CD4-positive, alpha-beta T cell treated with Interferon alpha-2 for 1 hour (primary cell): Measurements from ENCODE around the gene CNTNAP2.

Experiments used
- DNase-seq, 2 donors: peaks; one replicate each; pipeline ENCODE4 v3.0.0-alpha.2; 2020 to 2022

CNTNAP2 gene

GRCh38 chr7:147171013-147171391 is 1054.4 kb downstream of the CNTNAP2 start:
- no peak for DNase-seq

DNA sequence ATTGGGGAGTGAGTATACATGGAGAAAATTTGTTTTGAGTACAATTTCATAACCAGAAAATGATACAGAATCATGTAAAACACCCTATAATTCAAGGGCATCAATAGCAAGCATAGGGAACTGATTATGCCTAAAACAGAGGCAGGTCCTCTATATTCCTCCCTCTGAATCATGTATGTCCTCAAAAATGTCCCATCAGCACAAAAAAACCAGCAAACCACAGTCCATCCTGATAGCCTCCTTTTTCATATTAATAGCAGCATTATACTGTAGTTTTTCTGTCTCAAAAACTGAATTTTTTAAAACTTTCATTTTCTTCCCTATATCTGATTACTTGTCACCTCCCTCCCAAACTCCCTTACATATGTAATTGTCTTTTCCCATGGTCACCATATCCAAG is 1057.3 kb downstream of the CNTNAP2 start:
- DNase-seq = no peak

DNA sequence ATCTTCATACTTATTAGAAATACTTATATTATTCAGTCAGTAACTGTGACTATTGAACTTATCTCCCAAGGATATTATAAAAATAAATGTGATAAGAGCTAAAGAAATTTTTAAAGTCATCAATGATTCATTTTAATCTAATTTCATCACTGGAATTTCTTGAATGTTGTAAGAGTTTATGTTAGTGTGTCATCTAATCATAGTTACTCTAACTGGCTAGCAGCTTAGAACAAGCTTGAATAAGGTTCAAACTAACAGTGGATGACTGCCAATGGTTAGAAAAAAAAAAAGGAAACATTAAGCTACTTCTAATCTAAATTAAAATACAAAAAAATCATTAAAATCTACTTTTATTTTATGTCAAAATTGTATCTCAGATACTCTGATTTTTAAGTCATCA is 1066.3 kb downstream of the CNTNAP2 start:
- no peak for DNase-seq

- no peak for DNase-seq
Measured at GRCh38 chr7:147183276-147183675, 1066.7 kb downstream of the CNTNAP2 start.

- no peak for DNase-seq
Measured at GRCh38 chr7:147188467-147188866, 1071.9 kb downstream of the CNTNAP2 start.

DNA sequence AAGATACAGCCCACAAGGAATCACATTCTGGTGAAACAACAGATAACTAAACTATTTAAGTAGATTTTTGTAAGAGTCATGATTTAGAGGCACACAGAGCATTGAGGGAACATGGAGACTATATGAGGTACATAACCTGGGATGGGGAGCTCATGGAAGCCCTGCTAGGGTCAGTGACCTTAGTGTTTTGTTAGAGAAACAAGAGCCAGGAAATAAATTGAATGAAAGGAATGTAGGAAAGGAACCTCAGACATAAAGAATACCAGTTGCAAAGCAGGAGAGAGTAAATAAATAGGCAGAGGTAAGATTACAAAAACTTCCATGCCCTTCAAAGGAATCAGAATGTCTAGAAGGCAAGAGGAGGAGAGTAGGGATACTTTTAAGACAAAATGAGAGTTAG is 1076.9 kb downstream of the CNTNAP2 start:
- DNase-seq = no peak

- no peak for DNase-seq
Measured at GRCh38 chr7:147196481-147196880, 1079.9 kb downstream of the CNTNAP2 start.

DNA sequence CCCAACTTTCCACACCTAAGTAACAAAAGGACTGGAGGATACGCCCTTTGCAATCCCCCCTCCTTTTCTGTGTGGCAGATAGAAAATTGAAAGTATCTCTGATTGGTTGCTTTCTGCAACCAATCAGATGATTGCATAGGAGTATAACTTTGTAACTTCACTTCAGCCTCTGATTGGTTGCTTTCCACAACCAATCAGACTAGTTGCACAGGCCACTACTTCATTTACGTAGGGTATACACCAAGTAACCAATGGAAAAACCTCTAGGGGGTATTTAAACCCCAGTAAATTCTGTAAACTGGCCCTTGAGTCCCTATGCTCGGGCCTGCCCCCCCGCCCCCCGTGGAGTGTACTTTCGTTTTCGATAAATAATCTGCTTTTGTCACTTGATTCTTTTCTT is 1080.4 kb downstream of the CNTNAP2 start:
- no peak for DNase-seq

- DNase-seq = no peak
Measured at GRCh38 chr7:147199868-147200267, 1083.3 kb downstream of the CNTNAP2 start.

DNA sequence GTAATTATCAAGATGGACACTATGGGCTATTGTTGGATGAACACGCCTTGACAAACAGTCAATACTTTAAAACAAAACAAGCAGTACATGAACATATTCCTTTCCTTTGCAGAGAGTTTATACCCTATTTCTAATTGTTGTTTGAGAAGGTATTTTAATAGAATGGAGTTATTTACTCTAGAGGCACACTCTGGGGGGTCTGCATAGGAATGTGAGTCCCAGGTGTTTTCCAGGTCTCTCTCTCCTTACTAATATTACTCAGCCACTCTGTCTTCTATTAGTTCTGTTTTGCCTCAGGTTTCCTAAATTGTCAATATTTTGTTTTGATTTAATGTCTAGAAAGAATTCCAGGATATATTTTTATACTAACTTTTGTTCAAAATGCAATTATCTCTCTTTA is 1091.4 kb downstream of the CNTNAP2 start:
- no peak for DNase-seq

GRCh38 chr7:147231275-147231674 is 1114.7 kb downstream of the CNTNAP2 start:
- DNase-seq = no peak

DNA sequence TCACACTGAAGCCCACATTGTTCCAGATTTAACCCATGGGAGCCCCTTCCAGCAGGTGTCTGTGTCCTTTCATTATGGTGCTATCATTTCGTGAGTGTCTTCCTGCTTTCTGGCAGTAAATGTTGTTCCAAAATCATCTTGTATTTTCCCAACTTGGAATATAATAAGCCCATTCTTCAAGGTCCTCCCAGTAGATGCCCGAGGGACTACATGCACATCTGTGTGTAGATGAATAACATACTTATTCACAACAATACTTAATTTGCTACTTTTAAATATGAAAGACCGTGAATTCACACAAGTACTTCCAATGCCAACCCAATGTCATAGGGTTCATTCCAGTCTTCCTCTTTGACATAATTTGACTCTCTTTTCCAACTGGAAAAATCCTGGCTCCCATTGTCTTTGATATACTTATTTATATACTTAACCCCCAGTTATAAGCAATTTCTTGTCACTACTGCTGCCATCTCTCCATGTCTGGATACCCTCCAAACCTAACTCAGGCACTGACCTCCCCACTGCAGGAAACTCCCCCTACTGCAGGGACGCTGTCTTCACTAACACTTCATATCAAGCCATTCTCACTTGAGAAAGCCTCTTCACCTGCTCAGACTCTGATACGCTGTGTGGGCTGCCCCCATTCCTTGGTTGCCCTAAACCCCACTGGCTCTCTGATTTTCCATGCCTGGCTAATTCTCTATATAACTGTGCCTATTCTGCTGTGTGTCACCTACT is 1119.2 kb downstream of the CNTNAP2 start:
- DNase-seq = no peak

DNA sequence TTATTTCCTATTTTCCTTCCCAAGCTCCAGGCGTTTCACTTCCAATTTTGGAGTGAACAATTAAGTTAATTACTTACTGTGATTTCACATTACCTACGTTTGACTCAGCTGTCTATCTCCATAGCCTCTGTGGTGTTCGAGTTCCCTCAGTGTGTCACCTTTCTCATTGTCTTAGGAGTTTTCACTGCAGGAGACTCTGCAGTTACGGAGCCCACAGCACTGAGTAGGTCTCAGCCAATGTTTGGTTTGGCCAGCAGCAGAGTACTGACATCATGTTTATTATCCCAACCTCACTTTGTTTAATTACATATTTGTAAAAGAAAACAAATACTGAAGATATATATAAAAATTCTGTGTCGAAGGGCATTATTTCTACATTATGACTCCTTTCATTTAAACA is 1123.9 kb downstream of the CNTNAP2 start:
- no peak for DNase-seq

DNA sequence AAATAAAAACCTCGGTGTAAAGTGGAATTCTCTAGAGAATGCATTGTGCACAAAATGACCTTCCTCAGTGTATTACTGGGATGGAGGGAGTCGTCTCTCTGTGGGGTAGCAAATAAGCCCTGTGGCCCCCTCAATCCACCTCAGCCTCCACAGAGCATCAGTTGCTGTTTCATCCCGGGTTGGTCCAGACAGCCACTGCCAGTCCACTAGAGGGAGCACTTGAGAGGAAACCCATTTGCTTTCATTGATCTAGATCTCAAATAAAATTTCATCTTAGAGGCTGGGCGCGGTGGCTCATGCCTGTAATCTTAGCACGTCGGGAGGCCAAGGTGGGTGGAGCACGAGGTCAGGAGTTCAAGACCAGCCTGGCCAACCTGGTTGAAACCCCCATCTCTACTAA is 1128.7 kb downstream of the CNTNAP2 start:
- peak in 1 of 2 donors; percentile 3 for DNase-seq

GRCh38 chr7:147249956-147250355 is 1133.4 kb downstream of the CNTNAP2 start:
- DNase-seq = no peak

- no peak for DNase-seq
Measured at GRCh38 chr7:147251751-147252325, 1135.2 kb downstream of the CNTNAP2 start.

DNA sequence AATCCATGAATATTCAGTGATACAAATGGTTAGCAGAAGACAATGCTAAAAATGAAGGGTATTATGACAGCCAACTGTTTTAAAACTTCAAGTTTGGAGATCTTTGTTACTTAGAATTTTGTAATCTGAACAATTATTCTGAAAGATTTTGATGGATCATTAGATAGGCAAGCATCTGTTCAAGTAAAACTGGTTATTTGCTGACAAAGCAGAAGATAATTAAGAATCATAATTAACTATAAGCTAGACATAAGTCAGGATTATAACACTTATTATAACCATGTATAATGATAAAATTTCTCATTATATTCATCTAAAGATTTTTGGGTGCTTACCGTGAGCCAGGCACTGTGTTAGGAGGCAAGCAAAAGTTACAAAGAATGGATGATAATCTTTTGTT is 1145.1 kb downstream of the CNTNAP2 start:
- no peak for DNase-seq

DNA sequence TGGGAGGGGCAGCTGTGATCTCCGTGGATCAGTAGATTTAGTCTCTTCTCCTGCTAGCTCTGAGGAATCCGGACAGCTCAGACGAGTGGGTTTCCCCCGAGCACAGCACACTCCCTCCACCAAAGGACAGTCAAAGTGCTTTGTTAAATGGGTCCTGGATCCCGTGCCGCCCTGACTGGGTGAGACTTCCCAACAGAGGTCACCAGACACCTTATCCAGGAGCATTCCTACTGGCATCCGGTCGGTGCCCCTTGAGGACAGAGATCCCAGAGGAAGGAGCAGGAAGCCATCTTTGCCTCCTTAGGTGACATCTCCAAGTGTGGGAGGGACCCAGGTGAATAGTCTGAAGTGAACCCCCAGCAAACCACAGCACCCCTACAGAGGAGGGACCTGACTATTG is 1148.9 kb downstream of the CNTNAP2 start:
- no peak for DNase-seq

- DNase-seq = no peak
Measured at GRCh38 chr7:147276106-147276505, 1159.5 kb downstream of the CNTNAP2 start.

DNA sequence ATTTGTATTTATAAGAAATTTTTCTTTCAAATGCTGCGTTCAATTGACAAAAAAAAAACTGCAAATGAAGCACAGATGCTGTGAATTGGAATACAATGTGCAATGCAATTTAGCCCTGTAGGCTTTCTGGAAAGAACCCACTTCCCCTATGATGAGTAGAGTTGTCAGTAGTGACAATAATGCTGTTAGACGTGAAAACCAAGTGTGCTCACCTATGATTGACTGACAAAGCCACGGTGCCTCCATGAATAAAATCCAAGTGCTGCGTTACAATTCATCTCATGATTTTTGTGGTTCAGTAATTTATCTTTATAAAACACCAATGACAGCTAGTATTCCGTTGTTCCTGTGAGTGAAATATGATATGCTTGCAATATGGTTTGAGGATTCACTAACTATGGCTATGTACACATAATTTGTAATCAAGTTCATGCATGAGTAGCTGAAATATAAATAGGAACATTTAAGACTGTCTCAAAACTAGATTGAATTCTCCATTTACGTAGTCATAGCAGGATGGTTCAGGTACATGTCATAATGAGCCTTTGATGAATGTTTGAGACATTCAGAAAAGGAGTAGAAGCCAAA is 1160.3 kb downstream of the CNTNAP2 start:
- no peak for DNase-seq

DNA sequence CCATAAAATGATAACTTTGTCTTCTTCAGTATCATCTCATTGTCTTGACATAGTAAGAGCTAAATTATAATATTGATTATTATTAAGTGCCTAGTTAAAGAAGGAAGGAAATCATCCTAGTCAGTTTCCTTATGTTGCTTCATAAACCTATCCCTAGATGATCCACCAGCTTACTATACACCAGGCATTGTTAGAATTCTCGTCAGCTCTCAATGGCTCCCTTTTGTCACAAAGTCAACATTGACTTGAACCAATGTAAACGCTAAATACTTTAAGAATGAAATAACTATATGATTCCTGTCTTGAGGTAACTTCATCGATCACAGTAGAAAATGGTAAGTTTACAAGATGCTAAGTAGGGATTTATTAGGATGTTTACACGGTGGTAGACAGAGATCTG is 1162.9 kb downstream of the CNTNAP2 start:
- DNase-seq = no peak

DNA sequence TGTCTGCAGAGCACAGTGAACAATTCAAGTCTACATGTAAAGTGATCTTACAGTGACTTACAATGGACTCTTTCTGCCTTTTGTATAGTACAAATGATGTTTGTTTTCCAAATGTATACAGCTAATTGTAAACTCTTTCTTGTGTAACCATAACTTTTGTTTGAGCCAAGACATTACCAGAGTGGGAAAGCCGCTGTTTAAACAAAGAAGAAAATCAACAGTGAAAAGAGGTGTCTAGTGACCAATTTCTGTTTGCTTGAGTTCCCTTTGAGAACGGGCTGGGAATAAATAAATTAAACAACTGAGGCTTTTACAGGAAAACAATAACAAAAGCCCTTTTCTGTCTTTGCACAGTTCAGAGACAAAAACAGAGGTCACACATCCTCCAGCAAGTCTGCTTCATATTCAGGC is 1163.4 kb downstream of the CNTNAP2 start:
- DNase-seq = no peak

- no peak for DNase-seq
Measured at GRCh38 chr7:147282204-147282603, 1165.6 kb downstream of the CNTNAP2 start.

DNA sequence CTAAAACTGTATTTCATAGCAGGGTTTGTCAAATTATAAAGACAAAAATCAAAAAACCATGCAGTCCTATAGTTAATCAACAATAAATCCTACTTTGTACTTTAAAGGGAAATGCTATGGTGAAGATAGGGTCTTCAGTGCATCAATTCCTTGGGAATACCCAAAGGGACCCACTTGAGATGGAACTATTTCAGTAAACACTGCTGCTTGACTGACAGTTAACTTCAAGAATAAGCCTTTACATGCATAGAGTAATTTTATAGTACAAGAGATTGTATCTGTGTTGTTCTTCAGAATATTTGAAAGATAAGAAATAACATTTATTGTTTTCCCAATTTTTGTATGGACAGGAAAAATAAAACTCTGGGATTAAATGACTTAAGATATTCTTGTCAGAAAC is 1179.6 kb downstream of the CNTNAP2 start:
- no peak for DNase-seq

GRCh38 chr7:147296986-147297385 is 1180.4 kb downstream of the CNTNAP2 start:
- no peak for DNase-seq
